Measurements from ENCODE around the gene TSSK6.

Gene TSSK6

DNA sequence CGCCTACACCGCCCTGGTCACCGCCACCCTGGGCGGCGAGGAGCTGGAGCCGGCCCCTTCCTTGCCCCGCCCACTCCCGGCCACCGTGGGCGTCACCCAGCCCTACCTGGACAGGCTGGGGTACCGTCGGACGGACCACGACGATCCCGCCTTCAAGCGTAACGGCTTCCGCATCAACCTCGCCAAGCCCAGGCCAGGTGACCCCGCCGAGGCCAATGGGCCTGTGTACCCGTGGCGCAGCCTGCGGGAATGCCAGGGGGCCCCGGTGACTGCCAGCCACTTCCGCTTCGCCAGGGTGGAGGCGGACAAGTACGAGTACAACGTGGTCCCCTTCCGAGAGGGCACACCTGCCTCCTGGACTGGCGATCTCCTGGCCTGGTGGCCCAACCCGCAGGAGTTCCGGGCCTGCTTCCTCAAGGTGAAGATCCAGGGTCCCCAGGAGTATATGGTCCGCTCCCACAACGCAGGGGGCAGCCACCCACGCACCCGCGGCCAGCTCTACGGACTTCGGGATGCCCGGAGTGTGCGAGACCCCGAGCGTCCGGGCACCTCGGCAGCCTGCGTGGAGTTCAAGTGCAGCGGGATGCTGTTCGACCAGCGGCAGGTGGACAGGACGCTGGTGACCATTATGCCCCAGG is 29.7 kb upstream of the TSSK6 start:
- no peak for DNase-seq (ENCODE audit: low read depth)

- DNase-seq (ENCODE audit: low read depth), result no peak
Measured at GRCh38 chr19:19544257-19544953, 29.1 kb upstream of the TSSK6 start.

DNA sequence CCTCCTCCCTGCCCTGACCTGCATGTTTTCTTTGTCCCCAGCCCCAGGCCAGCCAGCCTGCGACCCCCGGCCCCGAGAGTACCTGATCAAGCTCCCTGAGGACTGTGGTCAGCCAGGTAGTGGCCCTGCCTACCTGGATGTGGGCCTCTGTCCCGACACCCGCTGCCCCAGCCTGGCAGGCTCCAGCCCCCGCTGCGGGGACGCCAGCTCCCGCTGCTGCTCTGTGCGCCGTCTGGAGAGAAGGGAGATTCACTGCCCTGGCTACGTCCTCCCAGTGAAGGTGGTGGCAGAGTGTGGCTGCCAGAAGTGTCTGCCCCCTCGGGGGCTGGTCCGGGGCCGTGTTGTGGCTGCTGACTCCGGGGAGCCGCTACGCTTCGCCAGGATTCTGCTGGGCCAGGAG is 28.3 kb upstream of the TSSK6 start:
- no peak for DNase-seq (ENCODE audit: low read depth)

DNA sequence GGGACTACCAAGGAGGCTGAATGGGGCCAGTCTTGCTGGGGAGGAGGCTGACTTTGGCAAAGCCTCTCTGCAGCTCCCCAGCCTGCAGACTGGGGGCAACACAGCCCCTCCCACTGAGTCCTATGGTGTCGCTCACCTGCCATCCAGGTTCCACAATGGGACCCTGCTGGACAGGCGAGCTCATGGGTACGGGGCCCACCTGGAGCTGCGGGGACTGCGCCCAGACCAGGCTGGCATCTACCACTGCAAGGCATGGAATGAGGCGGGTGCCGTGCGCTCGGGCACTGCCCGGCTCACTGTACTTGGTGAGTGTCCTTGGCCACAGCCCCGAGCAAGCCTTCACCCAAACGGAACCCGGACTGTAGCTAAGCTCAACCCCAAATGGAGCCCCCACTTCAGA is 27.8 kb upstream of the TSSK6 start:
- DNase-seq (ENCODE audit: low read depth), result no peak

DNA sequence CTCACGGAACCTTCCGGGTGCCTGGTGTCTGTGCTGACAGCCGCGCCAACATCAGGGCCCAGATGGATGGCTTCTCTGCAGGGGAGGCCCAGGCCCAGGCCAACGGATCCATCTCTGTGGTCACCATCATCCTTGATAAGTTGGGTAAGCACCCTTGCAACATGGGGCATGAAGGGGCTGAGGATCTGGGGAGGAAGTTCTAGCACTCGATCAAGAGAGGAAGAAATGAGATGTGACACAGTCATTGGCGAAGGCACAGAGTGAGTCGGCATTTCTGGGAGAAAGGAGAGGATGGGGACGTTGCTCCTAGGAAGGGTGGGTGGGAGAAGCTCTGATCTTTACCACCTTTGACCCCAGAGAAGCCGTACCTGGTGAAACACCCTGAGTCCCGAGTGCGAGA is 27.2 kb upstream of the TSSK6 start:
- no peak for DNase-seq (ENCODE audit: low read depth)

- no peak for DNase-seq (ENCODE audit: low read depth)
Measured at GRCh38 chr19:19541616-19542015, 26.3 kb upstream of the TSSK6 start.

- DNase-seq (ENCODE audit: low read depth), result peak; percentile 46
Measured at GRCh38 chr19:19540715-19541515, 25.6 kb upstream of the TSSK6 start.

DNA sequence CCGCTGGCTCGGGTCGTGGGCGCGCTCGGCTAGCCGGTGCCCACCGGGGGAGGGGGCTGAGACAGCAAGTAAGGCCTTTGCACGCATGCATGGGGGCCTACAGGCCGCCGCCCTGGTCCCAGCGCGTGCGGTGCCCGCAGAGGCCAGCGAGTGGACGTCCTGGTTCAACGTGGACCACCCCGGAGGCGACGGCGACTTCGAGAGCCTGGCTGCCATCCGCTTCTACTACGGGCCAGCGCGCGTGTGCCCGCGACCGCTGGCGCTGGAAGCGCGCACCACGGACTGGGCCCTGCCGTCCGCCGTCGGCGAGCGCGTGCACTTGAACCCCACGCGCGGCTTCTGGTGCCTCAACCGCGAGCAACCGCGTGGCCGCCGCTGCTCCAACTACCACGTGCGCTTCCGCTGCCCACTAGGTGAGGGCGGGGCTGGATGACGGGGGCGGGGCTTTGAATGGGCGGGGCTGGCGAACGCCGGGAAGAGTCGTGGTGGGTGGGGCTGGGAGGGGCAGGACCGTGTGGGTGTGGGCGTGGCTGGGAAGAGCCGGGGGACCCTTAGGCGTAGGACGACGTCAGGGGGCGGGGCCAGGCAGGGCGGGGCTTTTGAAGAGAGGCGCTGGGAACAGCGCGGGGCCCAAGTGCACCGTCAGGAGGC is 24.8 kb upstream of the TSSK6 start:
- DNase-seq (ENCODE audit: low read depth), result peak; percentile 51

DNA sequence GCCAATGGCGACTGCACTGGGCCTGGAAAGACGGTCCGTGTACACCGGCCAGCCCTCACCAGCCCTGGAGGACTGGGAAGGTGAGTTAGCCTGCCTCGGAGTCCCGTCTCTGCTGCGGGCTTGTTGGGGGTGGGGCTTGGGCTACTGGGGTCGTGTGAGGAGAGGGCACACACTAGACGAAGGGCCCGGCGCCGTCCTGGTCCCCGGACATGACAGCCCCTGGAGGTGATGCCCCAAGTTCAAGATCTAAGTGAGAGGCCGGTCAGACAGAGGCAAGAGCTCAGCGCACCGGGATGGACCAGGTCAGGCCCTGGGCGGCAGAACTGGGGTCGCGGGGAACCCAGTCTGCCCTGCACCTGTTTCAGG is 24.3 kb upstream of the TSSK6 start:
- DNase-seq (ENCODE audit: low read depth), result no peak

DNA sequence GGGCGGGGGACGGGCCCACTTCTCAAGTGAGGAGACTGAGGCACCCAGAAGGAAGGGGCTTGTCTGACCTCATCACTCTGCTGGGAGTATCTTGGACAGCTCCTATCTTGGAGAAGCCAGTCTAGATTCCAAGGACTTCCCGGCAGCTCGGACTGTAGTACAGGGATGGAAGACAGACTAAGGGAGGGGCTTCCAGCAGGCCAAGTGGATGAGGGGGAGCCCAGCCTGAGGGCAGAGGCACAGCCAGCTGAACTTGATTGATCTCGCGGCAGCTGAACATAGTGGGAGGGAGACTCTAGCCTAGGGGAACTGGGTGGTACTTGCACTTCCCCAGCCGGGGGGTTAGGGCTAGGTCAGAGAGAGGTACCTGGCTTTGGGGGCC is 23.4 kb upstream of the TSSK6 start:
- DNase-seq (ENCODE audit: low read depth), result no peak

DNA sequence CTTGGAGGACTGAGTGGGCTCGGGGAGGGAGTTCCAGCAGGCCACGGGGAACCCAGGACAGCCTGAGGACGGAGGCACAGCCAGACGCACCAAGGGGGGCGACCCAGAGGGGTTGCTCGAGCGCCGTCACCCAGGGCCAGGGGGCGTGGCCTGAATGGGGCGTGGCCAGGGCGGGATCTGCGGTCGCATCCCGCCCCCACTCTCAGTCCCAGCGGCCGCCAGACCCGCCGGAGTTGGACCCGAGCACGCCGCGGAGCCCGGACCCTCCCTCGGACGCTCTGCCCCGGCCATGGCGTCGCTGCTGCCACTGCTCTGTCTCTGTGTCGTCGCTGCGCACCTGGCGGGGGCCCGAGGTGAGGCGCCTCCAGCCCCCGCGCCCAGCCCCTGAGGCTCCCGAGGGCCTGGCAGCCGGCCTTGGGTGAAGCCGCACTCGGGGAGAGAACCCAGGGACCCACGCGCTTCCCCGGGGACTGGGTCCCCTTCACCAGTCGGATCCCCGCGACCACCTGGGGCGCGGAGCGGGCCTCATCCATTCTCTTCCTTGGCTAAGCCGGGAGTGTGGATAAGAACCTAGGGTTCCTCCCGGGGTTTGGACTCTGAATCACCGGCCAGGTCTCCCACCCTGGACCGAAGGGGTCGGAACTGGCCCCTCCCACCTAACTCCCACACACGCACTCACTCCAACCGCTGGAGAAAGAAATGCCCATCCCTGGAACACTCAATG is 22.9 kb upstream of the TSSK6 start, which contains the start of gene CILP2:
TSS of gene CILP2 (plus strand) at position 205 of the 724 bp plus-strand sequence. CDS start at position 290, 85 bp downstream.
- DNase-seq (ENCODE audit: low read depth), result no peak

GRCh38 chr19:19537075-19538048 is 22.0 kb upstream of the TSSK6 start:
- DNase-seq (ENCODE audit: low read depth), result no peak

- no peak for DNase-seq (ENCODE audit: low read depth)
Measured at GRCh38 chr19:19535311-19536191, 20.2 kb upstream of the TSSK6 start.

DNA sequence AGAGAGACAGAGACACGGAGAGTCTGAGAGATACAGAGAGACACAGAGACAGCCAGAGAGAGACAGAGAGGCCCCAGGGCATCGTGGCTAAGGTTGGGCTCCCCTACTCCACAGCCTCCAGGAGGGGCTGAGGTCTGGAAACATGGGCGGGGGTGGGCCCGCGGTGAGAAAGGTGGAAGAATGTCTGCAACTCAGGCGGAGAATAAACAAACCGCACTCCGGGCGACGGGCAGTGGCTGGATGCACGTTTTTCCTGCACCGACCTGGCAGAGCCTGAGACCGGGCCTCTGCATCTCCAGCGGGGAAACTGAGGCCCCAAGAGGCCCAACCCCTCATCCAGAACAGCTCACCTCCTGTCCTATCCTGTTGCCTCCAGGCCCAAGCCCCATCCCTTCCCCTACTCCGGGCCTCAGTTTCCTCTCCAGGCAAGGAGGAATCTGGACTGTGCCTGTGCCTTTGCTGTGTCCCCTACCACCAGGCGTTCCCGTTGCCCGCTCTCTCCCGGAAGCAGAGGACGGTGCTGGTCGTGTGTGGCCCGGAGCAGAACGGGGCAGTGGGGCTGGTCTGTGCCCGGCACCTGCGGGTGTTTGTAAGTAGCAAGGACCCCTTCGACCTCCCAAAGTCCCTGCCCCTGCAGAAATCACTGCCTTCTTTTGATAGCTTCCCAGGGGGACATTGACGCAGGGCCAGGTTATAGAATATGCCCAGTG is 19.4 kb upstream of the TSSK6 start:
- DNase-seq (ENCODE audit: low read depth), result no peak

GRCh38 chr19:19533841-19534240 is 18.5 kb upstream of the TSSK6 start:
- no peak for DNase-seq (ENCODE audit: low read depth)

DNA sequence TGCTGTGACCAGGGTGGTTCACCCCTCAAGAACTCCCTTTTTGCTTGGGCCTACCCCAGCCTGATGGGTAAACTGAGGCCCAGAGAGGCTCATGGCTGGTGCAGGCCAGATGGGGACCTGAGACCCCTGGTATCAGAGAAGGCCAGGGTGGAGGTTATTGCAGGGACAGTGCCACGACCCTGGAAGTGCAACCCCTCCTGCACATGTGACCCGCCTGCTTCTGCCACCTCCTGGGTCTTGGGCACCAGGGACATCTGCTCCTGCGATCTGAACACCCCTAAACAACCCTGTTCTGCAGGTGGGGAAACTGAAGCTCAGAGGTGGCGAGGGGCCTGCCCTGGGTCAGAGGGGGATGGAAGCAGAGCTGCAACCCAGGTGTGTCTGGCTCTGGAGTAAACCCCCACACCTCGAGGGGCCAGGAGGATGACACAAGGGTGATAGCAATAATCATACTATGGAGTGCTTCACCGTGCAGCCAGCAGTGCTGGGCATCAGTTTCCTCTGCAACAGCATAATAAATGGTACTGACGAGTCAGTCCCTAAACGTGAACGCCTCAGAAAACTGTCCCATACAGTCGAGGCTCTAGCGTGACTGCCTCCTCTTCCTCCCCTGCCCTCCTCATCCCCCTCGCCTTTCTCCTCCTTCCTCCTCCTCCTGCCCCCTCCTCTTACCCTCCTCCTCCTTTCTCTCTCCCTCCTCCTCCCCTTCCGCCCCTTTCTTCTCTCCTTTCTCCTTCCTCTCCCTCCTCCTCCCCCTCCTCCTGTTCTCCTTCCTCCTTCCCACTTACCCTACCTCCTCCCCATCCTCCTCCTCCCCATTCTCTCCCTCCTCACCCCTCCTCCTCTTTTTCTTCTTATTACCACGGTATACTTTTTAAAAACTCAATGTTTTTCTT is 17.7 kb upstream of the TSSK6 start:
- DNase-seq (ENCODE audit: low read depth), result no peak

GRCh38 chr19:19531951-19532805 is 16.8 kb upstream of the TSSK6 start:
- peak; percentile 72 for DNase-seq (ENCODE audit: low read depth)
